Osteocyte (in vitro differentiated cells): ENCODE measurements around the gene HNRNPM. TPM values are rescaled to one million over a fixed set of nuclear protein-coding genes. Genes with fewer than 3 reads are reported as not detected.
A peak's percentile ranks its signal among the peaks of the same experiment; 100 is the strongest.
"Not testable (repeated sequence)": the region's sequence is repeated elsewhere in the genome, so short reads cannot be mapped to it uniquely, and the experiment has no call there.

ENCODE experiments used
- DNase-seq: peaks from one replicate; pipeline ENCODE4 v3.0.0; 2021; ENCODE audit warnings: mixed read lengths; ENCODE audit not compliant: unreplicated experiment; ENCODE audit errors: extremely low spot score
- H3K27ac Mint-ChIP-seq: one replicate; pipeline ENCODE4 v1.8.0; 2021; ENCODE audit warnings: mild to moderate bottlenecking, mixed read lengths; ENCODE audit not compliant: unreplicated experiment
- H3K27me3 Mint-ChIP-seq: one replicate; pipeline ENCODE4 v1.8.0; 2021; ENCODE audit warnings: mixed read lengths; ENCODE audit not compliant: unreplicated experiment
- H3K36me3 Mint-ChIP-seq: one replicate; pipeline ENCODE4 v1.8.0; 2021; ENCODE audit warnings: mixed read lengths; ENCODE audit not compliant: unreplicated experiment
- H3K4me1 Mint-ChIP-seq: one replicate; pipeline ENCODE4 v1.8.0; 2021; ENCODE audit warnings: mixed read lengths; ENCODE audit not compliant: unreplicated experiment
- H3K4me3 Mint-ChIP-seq: one replicate; pipeline ENCODE4 v1.8.0; 2021; ENCODE audit warnings: mild to moderate bottlenecking, moderate library complexity, mixed read lengths; ENCODE audit not compliant: unreplicated experiment
- H3K9me3 Mint-ChIP-seq: one replicate; pipeline ENCODE4 v1.8.0; 2021; ENCODE audit warnings: mixed read lengths; ENCODE audit not compliant: unreplicated experiment
- CTCF ChIP-seq: fragments of 200-600 bp; sonication (generic); IDR thresholded peaks from 2 replicates; pipeline ENCODE4 v1.5.0; 2021; ENCODE audit warnings: antibody characterized with exemption, mild to moderate bottlenecking, moderate library complexity
- total RNA-seq: library from RNA; stranded (reverse); gene quantifications from 2 replicates; pipeline ENCODE4 v1.2.1, GENCODE V29; 2021

Gene HNRNPM
- total RNA-seq, 1 donor from 2014 or later: 156 TPM

GRCh38 chr19:8513687-8514504, 69.1 kb downstream of the HNRNPM start, which contains the start of gene ZNF414:
TSS of gene ZNF414 (minus strand) at chr19:8514167. CDS start at chr19:8514046, 121 bp downstream.
- H3K27ac Mint-ChIP-seq: peak within 1 kb of the TSS; percentile 99
- no peaks in the 10 kb centered on the region for H3K9me3 Mint-ChIP-seq
- H3K4me1 Mint-ChIP-seq: peaks cover 19% of the 10 kb centered on the region
- DNase-seq: peak; percentile 98
- peak within 1 kb of the TSS; percentile 92 for H3K4me3 Mint-ChIP-seq
- H3K36me3 Mint-ChIP-seq: no peaks in the 10 kb centered on the region
- peaks cover 5% of the 10 kb centered on the region for H3K27me3 Mint-ChIP-seq
- TF ChIP-seq CTCF: no peak

- Mint-ChIP-seq H3K4me3 (peak overlapping the region; percentile 92), H3K27ac (peak overlapping the region; percentile 99), H3K4me1 (peaks cover 19% of the 10 kb centered on the region)
- H3K9me3 Mint-ChIP-seq, H3K36me3 Mint-ChIP-seq, DNase-seq, H3K27me3 Mint-ChIP-seq: not testable (repeated sequence)
Observed at GRCh38 chr19:8514505-8515009, 69.8 kb downstream of the HNRNPM start.

- Mint-ChIP-seq H3K9me3 (no peaks in the 10 kb centered on the region), H3K4me3 (peak overlapping the region; percentile 2), H3K27me3 (peaks cover 5% of the 10 kb centered on the region), H3K36me3 (no peaks in the 10 kb centered on the region), H3K4me1 (peaks cover 19% of the 10 kb centered on the region), H3K27ac (no peak overlapping the region)
- no peak for TF ChIP-seq CTCF
- DNase-seq: no peak
Observed at GRCh38 chr19:8515317-8515716, 70.5 kb downstream of the HNRNPM start.

GRCh38 chr19:8517551-8518442, 73.0 kb downstream of the HNRNPM start:
- Mint-ChIP-seq H3K9me3 (no peaks in the 10 kb centered on the region), H3K27ac (no peak overlapping the region), H3K4me1 (peaks cover 14% of the 10 kb centered on the region), H3K27me3 (peaks cover 5% of the 10 kb centered on the region), H3K36me3 (no peaks in the 10 kb centered on the region), H3K4me3 (no peak overlapping the region)
- no peak for DNase-seq
- TF ChIP-seq CTCF: no peak

- no peaks in the 10 kb centered on the region for H3K36me3 Mint-ChIP-seq
- peaks cover 5% of the 10 kb centered on the region for H3K27me3 Mint-ChIP-seq
- no peak for DNase-seq
- no peak overlapping the region for H3K27ac Mint-ChIP-seq
- TF ChIP-seq CTCF: no peak
- H3K4me1 Mint-ChIP-seq: peaks cover 8% of the 10 kb centered on the region
- no peaks in the 10 kb centered on the region for H3K9me3 Mint-ChIP-seq
- H3K4me3 Mint-ChIP-seq: no peak overlapping the region
Observed at GRCh38 chr19:8518536-8518935, 73.8 kb downstream of the HNRNPM start.
